ENCODE data around the gene SIRT2.
A peak's percentile ranks its signal among the peaks of the same experiment; 100 is the strongest.
"Not testable (repeated sequence)": the region's sequence is repeated elsewhere in the genome, so short reads cannot be mapped to it uniquely, and the experiment has no call there.

SIRT2 gene

DNA sequence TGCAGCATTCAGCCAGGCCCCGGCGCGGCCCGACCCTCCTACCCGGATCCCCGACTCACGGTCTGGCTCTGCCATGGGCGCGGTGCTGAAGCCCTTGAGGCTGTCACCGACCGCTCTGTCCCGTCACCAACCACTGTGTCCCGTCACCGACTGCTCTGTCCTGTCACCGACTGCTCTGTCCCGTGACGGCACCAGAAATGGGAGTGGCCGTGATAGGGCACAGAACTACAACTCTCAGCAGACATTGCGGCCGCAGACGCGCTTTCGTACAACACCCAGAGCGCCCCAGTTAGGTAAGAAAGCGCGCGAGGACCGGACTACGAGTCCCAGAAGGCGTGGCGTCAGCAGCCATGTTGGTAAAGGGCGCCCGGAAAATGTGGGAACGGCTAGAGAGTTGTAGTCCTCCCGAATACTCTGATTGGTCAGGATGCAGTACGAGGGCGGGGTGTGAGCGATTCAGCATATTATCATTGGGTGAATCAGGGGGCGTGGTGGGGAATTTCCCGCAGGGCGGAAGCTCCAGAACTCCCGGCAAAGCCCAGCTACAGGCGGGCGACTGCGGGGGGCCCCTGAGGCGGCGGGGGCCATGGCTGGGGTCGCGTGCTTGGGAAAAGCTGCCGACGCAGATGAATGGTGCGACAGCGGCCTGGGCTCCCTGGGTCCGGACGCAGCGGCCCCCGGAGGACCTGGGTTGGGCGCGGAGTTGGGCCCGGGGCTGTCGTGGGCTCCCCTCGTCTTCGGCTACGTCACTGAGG, at the start of gene SIRT2, which contains the start of gene NFKBIB:
TSS of gene SIRT2 (minus strand) at position 172 of the 755 bp plus-strand sequence. CDS start at position 75, 97 bp downstream.
TSS of gene NFKBIB (plus strand) at position 523 of the 755 bp plus-strand sequence. CDS start at position 587, 64 bp downstream.
- DNase-seq: peak; percentile 99 to 100 (median 100)

DNA sequence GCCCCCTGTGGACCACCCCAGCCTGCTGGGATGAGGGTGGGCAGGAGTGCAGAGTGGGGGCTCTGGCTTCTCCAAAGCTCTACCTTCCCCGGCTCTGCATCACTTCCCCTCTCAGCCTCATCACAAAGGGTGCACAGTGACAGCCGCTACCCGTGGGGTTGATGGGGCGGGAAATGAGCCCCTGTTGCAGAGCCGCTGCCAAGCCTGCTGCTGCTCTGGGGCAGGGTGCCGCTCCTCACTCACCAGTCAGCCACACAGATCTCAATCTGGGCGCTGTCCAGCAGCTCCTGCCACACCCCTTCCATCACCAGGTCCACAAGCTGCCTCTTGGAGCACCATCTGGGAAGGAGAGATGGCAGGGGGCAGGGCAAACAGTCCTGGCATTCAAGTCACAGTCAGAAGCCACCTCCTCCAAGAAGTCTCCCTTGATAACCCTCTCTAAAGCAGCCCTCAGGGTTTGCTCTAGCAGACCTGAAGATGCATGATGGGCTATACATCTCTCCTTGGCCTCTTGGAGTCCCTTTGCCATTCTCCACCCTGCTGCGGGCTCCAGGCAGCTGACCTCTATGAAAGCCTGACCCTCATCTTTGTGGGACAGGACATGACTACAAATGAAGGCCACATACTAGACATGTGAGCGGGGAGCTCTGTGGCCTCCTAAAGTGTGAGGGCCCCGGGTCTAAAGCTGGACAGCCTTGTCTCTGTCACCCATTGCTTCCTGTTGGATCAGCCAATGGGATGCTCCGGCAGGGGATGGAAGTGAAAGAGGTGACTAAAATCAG, 47.0 kb upstream of the SIRT2 start:
- no peak for DNase-seq

DNA sequence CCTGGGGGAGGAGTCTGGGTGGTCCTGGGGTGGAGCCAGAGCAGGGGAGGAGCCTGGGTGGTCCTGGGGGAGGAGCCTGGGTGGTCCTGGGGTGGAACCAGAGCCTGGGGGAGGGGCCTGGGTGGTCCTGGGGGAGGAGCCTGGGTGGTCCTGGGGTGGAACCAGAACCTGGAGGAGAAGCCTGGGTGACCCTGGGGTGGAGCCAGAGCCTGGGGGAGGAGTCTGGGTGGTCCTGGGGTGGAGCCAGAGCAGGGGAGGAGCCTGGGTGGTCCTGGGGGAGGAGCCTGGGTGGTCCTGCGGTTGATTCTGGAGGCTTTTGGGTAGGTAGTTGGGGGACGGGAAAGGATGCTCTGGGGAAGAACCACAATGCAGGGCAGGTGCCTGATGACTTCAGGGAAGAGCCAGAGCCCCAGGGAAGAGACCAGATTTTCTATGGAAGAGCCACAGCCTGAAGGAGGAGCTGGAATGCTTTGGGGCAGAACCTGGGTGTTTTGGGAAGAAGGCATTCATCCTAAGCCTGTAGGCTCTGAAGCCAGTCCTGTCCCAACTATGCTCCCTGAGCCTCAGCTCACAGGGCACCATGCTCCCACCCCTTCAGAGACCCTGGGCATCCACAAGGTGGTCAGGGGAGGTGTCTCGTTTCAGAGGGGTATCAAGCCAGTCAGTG, 46.3 kb upstream of the SIRT2 start:
- DNase-seq: no peak

DNA sequence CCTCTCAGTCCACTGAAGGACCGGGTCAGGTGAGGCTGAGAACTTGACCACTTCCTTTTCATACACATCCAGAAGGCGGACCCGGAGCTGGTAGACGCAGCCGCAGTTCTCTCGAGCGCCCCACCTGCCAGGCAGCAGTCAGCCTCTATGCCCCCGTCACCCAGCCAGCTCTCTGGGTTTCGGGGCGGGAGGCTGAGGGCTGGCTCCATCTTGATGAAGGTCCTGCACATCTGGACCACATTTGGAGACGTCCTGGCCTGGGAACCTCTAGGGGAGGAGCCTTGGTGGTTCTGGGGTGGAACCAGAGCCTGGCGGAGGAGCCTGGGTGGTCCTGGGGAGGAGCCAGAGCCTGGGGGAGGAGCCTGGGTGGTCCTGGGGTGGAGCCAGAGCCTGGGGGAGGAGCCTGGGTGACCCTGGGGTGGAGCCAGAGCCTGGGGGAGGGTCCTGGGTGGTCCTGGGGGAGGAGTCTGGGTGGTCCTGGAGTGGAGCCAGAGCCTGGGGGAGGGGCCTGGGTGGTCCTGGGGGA, 45.6 kb upstream of the SIRT2 start:
- DNase-seq: peak in 1 of 3 donors; percentile 16

DNA sequence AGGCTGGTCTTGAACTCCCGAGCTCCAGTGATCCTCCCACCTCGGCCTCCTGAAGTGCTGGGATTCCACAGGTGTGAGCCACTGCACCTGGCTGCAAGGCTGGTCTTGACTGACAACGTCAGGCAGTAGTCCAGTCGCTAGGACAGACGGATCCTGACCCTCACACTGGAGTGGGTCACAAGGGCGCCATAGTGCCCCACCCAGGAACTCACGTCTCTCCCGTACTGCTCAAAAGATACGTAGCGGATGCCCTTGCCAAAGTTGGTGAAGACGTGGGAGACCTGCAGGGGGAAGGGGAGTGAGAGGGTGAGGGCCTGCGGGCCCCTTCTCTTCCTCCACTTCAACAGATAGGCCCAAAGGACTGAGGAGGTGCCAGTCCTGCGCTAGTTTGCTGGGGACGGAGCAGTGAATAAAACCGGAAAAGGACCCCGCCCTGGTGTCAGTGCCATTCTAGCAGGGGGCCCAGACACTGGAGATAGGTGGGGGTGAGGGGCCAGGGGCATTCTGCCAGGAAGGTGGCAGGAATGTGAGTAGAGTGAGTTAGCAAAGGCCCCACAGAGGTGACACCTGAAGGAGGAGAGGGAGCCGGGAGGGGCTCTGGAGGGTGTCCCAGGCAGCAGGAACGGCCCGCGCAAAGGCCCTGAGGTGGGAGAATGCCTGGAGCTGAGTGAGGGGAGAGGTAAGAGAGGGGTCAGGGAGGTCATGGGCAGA, 43.2 kb upstream of the SIRT2 start:
- no peak for DNase-seq

DNA sequence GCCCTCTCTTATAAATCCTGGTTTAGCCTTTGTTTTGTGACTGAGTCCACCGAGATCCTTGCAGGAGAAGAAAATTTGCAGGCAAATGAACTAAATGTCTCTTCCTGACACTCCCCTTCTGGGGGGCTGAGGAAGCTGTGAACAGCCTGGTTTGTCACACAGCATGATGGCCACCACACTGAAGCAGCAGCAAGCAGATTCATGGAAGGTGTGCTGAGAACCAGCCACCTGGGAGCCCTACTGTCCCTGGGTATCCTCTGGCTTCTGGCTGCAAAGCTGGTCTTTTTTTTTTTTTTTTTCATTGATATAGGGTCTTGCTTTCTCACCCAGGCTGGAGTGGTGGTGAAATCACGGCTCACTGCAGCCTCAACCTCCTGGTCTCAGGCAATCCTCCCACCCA, 42.6 kb upstream of the SIRT2 start:
- DNase-seq: no peak

DNA sequence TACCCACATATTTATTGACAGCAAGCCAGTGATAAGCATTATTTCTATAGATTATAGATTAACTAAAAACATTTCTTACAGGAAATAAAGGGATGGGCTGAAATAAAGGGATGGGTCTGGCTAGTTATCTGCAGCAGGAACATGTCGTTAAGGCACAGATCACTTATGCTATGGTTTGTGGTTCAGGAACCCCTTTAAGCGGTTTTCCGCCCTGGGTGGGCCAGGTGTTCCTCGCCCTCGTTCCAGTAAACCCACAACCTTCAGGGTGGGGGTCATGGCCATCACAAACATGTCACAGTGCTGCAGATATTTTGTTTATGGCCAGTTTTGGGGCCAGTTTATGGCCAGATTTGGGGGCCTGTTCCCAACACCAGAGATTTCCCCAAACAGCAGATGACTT, 42.0 kb upstream of the SIRT2 start:
- not testable (repeated sequence) for DNase-seq

DNA sequence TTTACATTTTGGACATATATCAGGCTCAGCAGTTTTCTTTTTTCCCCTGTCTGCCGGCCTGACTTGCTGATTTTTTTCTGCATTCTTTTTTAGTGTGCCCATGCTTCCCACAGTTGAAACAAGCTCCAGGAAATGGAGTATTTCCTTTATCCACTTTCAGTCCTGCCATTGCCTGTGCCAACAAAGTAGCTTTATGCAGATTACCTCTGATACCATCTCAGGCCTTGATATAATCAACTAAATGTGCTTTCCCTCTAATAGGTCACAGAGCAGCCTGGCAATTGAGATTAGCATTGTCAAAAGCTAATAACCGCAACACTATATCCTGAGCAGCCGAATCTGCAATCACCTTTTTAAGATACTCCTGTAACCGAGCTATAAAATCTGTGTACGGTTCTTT, 40.5 kb upstream of the SIRT2 start:
- no peak for DNase-seq

DNA sequence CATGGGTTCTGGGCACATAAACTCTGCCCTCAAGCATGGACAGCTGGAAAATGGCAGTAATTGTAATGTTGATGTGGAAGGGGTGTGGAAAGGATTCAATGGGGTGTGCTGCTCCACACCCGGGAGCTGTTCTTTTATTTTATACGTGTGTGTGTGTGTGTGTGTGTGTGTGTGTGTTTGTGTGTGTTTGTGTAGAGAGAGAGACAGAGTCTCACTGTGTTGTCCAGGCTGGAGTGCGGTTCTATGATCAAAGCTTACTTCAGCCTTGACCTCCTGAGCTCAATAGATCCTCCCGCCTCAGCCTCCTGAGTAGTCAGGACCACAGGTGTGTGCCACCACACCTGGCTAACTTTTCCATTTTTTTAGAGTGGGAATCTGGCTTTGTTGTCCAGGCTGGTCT, 34.1 kb upstream of the SIRT2 start:
- no peak for DNase-seq

DNA sequence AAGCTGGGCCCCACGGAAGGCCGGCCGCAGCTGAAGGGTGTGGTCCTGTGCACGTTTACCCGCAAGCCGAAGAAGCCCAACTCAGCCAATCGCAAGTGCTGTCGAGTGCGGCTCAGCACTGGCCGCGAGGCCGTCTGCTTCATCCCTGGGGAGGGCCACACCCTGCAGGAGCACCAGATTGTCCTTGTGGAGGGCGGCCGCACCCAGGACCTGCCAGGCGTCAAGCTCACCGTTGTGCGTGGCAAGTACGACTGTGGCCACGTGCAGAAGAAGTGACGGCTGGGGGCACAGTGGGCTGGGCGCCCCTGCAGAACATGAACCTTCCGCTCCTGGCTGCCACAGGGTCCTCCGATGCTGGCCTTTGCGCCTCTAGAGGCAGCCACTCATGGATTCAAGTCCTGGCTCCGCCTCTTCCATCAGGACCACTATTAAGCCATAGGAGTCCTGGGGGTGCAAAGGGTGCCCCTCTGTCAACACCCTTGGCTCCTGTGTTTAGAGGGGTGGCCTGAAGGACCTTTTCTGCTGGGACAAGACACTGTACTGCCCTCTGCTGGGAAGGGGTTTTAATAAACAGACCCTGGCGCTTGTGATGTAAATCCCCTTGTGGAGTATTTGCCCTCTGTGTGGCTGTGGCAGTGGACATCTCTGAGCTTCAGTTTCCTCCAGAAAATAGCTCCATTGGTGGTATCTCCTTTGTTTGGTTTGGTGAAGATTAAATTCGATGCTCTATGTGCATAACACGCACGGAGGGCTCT, 33.2 kb upstream of the SIRT2 start:
- DNase-seq: peak; percentile 53 to 63 (median 59)

DNA sequence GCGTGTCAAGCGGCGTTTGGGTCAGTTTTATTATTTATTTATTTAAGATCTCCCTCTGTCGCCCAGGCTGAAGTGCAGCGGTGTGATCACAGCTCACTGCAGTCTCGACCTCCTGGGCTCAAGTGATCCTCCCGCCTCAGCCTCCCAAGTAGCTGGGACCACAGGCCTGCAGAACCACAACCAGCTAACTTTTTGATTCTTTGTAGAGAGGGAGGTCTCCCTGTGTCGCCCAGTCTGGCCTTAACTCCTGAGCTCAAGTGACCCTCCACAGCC, 32.0 kb upstream of the SIRT2 start:
- DNase-seq: no peak

DNA sequence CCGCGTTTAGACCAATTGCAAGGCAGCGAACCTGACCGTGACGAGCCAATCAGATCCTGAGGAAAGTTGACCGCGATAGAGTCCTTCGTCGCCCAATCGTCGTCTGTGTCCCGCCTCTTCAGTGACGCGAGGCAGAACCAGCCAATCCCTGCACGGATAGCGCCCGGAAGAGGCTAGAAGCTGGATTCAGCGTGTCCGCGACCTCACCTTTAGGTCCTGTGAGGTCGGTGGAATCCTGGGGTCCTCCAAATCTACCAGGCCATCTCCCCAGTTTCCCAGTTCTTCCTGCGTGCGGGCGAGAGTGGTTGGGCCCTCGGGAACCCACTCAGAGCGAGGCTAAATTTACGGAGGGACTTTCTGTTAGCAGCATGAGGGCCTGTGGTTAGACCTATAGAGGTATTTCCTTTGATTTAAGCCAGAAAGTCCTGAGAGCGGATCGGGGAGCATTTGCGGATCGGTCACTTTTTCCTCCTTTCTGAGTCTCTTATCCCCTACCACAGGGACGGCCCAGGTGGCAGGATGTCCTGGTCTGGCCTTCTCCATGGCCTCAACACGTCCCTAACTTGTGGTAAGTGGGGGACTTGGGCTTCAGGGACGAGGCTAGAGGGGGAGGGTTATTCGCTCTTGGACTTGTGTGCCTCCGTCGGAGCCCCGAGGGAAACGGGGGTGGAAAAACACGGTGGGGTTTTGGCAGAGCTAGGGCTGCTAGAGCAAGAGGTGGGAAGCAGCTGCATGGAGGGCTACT, 31.5 kb upstream of the SIRT2 start, which contains the start of gene MRPS12:
TSS of gene MRPS12 (plus strand) at position 169 of the 745 bp plus-strand sequence. CDS start at position 520, 351 bp downstream.
- DNase-seq: peak; percentile 99 to 100 (median 100)

DNA sequence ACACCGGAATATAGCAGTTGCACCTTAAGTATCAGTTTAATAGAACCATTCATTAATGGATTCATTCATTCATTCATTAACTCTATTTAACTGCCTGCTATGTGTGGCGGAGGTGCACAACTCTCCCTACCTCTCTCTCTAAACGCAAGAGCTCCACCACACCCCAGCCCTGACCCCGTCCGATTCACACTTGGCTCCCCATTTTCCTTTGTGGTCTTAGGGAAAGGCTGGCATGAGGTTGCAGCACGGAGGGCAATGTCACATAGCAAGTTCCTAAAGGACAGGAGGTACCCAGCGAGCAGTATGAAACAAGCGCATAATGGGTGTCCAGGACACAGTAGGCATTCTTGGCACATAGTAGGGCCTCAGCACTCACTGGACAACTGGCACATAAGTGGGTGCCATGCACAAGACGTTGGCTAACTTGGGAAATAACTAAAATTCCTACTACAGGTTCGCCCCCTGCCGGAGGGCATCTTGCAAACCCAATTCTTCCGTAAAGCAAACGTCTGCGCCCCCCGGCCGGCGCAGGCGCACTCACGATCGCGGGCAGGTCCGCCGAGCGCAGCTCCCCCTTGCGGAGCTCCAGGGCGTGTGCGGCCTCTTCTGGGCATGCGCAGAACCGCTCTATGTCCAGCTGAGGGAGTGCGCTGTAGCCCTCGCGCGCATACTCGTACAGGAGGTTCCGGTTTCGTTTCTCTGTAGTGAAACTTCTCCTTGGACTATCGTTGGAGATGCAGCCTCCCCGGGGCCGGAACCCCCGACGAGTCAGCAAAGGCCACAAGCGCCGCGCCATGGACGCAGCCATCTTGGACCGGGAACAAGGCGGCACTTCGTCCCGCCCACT, 30.7 kb upstream of the SIRT2 start, which contains the start of gene SARS2:
TSS of gene SARS2 (minus strand) at position 835 of the 847 bp plus-strand sequence. CDS start at position 808, 27 bp downstream.
- peak; percentile 96 to 97 (median 97) for DNase-seq

DNA sequence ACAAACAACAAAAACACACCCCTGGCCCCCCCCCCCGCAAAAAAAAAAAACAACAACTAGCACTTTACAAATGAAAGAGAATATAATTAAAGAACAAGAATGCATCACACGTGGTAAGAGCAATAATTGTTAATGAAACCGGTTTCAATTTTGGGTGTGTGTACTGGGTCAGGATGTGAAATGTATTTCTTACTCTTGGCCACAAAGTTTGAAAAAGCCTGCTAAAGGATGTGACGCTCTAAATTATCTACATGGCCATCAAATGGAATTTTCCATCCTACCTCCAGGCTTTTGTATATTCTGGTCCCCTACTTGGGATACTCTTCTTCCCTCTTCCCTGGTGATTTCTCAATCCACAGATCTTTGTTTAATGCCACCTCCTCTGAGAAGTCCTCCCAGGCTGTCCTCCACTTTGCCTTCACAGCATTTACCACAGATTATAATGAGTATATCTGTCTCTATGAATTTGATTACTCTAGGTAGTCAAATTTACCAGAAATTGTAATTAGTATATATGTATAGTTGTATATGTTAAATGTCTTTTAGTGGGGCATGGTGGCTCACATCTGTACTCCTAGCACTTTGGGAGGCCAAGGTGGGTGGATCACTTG, 29.1 kb upstream of the SIRT2 start:
- no peak for DNase-seq

DNA sequence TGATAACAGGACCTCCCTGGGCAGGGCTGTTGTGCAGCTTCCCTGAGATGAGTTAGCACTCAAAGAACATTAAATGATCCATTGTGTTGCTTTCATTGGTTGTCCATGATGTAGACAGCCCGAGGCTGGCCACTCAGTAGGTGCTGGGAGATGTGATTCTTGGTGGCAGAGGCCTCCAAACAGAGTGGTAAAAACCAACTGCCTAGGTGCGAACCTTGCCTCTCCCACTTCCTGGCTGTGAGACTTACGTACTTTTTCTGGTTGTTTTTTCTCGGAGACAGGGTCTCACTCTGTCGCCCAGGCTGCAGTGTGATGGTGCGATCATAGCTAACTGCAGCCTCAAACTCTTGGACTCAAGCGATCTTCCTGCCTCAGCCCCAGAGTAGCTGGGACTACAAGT, 25.0 kb upstream of the SIRT2 start:
- no peak for DNase-seq

DNA sequence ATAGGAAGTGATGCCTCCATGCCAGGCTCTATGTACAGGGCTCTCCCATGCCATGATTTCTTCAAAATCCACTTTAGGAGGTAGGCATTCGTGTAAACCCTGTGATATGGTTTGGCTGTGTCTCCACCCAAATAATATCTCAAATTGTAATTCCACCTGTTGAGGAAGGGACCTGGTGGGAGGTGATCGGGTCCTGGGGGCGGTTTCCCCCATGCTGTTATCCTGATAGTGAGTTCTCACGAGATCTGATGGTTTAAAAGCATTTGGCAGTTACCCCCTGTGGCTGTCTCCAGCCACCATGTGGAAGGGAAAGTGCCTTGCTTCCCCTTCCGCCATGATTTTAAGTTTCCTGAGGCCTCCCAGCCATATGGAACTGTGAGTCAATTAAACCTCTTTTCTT, 23.1 kb upstream of the SIRT2 start:
- no peak for DNase-seq

DNA sequence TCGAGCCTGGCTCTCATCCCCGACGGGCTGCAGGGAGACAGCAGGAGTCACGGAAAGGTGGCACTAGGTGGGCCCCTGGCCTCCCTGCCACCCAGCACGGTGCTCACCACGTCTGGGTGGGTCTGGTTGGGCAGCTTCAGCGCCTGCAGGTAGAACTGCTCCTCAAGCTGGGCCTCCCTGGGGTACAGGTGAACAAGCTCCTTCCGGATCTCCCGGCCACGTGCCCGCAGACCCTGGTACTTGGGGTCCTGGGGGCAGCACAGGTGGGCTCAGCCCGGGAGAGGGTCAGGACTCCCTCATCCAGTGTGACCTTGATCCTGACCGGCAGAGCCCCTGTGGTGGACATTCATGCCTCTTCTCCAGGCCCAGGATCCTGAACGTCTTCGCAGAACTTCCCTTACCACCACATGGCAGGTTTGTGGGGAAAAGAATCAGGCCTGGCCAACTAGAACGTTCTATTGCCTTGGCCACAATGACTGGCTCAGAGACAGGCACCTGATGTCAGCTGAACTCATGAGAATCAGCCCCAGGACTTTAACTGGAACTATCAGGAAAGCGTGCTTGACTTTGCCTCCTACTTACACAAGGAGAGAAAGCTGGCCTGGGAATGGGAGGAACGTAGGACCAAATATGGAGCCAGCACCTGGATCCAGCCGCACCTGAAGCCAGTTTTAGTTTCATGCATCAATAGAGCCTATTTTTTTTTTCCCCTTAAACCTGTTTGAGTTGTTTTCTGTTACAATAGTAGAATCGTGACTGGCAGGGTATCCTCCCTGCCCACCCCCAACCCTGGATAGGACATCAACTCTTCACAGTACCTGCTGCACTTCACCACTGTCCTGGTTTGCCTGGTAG, 22.2 kb upstream of the SIRT2 start:
- no peak for DNase-seq

DNA sequence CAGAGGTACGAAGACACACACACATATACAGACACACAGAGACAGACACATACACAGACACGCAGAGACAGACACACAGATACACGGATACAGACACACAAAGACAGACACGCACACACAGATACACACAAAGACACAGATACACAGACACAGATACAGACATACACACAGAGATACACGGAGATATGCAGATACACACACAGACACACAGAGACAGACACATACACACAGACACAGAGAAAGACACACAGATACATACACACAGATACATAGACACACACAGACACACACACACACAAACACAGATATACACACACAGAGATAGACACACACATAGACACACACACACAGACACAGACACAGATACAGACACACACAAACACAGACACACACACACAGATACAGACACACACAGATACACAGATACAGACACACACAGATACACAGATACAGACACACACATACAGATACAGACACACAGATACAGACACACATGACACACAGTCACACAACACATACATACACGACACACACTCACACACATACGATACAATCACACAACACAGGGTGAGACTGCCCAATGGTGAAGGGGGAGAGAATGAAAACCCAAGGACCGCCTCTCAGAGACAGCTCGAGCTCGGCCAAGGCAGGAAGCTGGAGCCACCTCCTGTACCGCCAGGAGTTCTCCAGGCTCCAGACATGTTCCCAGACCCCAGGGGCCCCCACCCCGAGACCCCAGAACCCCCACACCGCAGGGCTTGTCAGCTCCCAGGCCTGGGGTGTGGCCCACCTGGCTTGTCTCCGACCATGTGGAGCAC, 21.4 kb upstream of the SIRT2 start:
- DNase-seq: no peak
